DND-41 (cell line): ENCODE data around the gene PTPRZ1.

Experiments
- ATAC-seq: fragments of 200-7000 bp; cut with Tn5 transposase; 3 replicates; pipeline ENCODE4 v1.9.1; 2021; ENCODE audit warnings: low read depth; ENCODE audit not compliant: insufficient read depth
- DNase-seq: peaks from one replicate; pipeline ENCODE4 v3.0.0-alpha.2; 2020
- H2AFZ ChIP-seq: 2 replicates; pipeline ENCODE4 v1.6.0; 2012; ENCODE audit warnings: low read depth, low read length
- H3K27ac ChIP-seq: 2 replicates; pipeline ENCODE4 v1.5.1; 2012; ENCODE audit warnings: low read length, inconsistent platforms
- H3K27me3 ChIP-seq: fragments of 200-600 bp; sonication (generic); 2 replicates; pipeline ENCODE4 v1.6.0; 2012; ENCODE audit warnings: low read length, mild to moderate bottlenecking, inconsistent platforms; ENCODE audit not compliant: insufficient read depth, poor library complexity
- H3K36me3 ChIP-seq: 2 replicates; pipeline ENCODE4 v1.5.1; 2012; ENCODE audit warnings: low read length, inconsistent platforms; ENCODE audit not compliant: insufficient read depth
- H3K4me1 ChIP-seq: 2 replicates; pipeline ENCODE4 v1.5.1; 2012; ENCODE audit warnings: mild to moderate bottlenecking, low read length; ENCODE audit not compliant: insufficient read depth
- H3K4me2 ChIP-seq: 2 replicates; pipeline ENCODE4 v1.6.0; 2012; ENCODE audit warnings: mild to moderate bottlenecking, moderate library complexity, low read length, inconsistent platforms; ENCODE audit not compliant: insufficient read depth
- H3K4me3 ChIP-seq, 2 experiments: fragments of 200-600 bp in 1 of 2; shearing (Covaris generic) in 1 of 2; 2 replicates each; pipeline ENCODE4 v1.5.1; 2012 to 2016; ENCODE audit warnings: inconsistent platforms in 2 of 2, low read length in 2 of 2, mild to moderate bottlenecking in 2 of 2, low read depth in 1 of 2, moderate library complexity in 1 of 2
- H3K79me2 ChIP-seq: 2 replicates; pipeline ENCODE4 v1.6.0; 2012; ENCODE audit warnings: low read length, inconsistent platforms; ENCODE audit not compliant: insufficient read depth
- H3K9ac ChIP-seq: 2 replicates; pipeline ENCODE4 v1.6.0; 2012; ENCODE audit warnings: low read depth, mild to moderate bottlenecking, inconsistent platforms, low read length, moderate library complexity
- H3K9me3 ChIP-seq: 2 replicates; pipeline ENCODE4 v1.5.1; 2012; ENCODE audit warnings: low read length, moderate library complexity, mild to moderate bottlenecking, inconsistent platforms; ENCODE audit not compliant: insufficient read depth, severe bottlenecking
- H4K20me1 ChIP-seq: 2 replicates; pipeline ENCODE4 v1.6.0; 2012; ENCODE audit warnings: low read length; ENCODE audit not compliant: insufficient read depth
- CTCF ChIP-seq: IDR thresholded peaks from 2 replicates; pipeline ENCODE4 v1.5.1; 2012; ENCODE audit warnings: borderline replicate concordance, low read length, moderate library complexity, mild to moderate bottlenecking; ENCODE audit not compliant: poor library complexity, severe bottlenecking; ENCODE audit errors: extremely low read depth
- EZH2 ChIP-seq: IDR thresholded peaks from 3 replicates; pipeline ENCODE4 v1.6.1; 2012; ENCODE audit warnings: borderline replicate concordance, low read depth, mild to moderate bottlenecking, moderate library complexity, low read length, inconsistent platforms; ENCODE audit not compliant: severe bottlenecking

Gene PTPRZ1

DNA sequence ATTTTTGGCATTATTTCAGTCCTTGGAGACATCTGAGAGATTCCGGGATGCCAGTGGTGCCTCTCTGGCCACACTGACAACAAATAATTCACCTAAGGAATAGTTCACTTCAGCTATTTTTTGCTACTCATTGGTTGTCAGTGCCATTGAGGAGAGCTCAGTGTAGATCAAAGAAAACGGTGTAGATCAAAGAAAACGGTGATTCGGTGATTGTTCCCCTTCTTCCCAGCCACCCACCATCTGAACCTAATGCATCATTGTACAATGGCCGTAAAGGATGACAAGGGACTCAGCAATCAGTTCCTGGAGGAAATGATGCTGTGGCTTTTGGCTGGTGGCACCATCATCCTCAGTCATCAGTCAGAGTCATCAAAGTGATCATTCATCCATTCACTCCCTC, 80.6 kb downstream of the PTPRZ1 start:
- DNase-seq (no peak), ATAC-seq (no peak)
- no peak overlapping the region for H3K27ac ChIP-seq
- no peaks in the 10 kb centered on the region for H3K9me3 ChIP-seq
- no peaks in the 10 kb centered on the region for H4K20me1 ChIP-seq
- H3K4me2 ChIP-seq: no peak overlapping the region
- H3K9ac ChIP-seq: no peak overlapping the region
- no peak overlapping the region for H2AFZ ChIP-seq
- H3K79me2 ChIP-seq: no peaks in the 10 kb centered on the region
- no peaks in the 10 kb centered on the region for H3K27me3 ChIP-seq
- no peaks in the 10 kb centered on the region for H3K36me3 ChIP-seq
- H3K4me1 ChIP-seq: no peaks in the 10 kb centered on the region
- TF ChIP-seq EZH2 (no peak), CTCF (no peak)
- no peak overlapping the region for H3K4me3 ChIP-seq

GRCh38 chr7:121954803-121955202, 81.8 kb downstream of the PTPRZ1 start:
- H3K4me3 ChIP-seq: no peak overlapping the region
- no peak overlapping the region for H3K27ac ChIP-seq
- no peak for ATAC-seq
- H3K9ac ChIP-seq: no peak overlapping the region
- H3K36me3 ChIP-seq: no peaks in the 10 kb centered on the region
- TF ChIP-seq EZH2: no peak
- TF ChIP-seq CTCF: no peak
- H4K20me1 ChIP-seq: no peaks in the 10 kb centered on the region
- no peaks in the 10 kb centered on the region for H3K4me1 ChIP-seq
- no peak overlapping the region for H3K4me2 ChIP-seq
- no peaks in the 10 kb centered on the region for H3K79me2 ChIP-seq
- H3K27me3 ChIP-seq: no peaks in the 10 kb centered on the region
- no peak for DNase-seq
- H2AFZ ChIP-seq: no peak overlapping the region
- no peaks in the 10 kb centered on the region for H3K9me3 ChIP-seq

- Histone ChIP-seq H3K27me3 (no peaks in the 10 kb centered on the region), H3K27ac (no peak overlapping the region), H3K4me3 (no peak overlapping the region), H3K9ac (no peak overlapping the region), H3K4me1 (no peaks in the 10 kb centered on the region), H3K9me3 (no peaks in the 10 kb centered on the region), H3K36me3 (no peaks in the 10 kb centered on the region), H4K20me1 (no peaks in the 10 kb centered on the region), H3K79me2 (no peaks in the 10 kb centered on the region), H2AFZ (no peak overlapping the region), H3K4me2 (no peak overlapping the region)
- no peak for ATAC-seq
- TF ChIP-seq CTCF: no peak
- TF ChIP-seq EZH2: no peak
- DNase-seq: no peak
These were observed 84.7 kb downstream of the PTPRZ1 start for GRCh38 chr7:121957626-121958025.

- Histone ChIP-seq H4K20me1 (no peaks in the 10 kb centered on the region), H3K9me3 (no peaks in the 10 kb centered on the region), H3K79me2 (no peaks in the 10 kb centered on the region), H3K27ac (no peak overlapping the region), H3K9ac (no peak overlapping the region), H3K4me2 (no peak overlapping the region), H2AFZ (no peak overlapping the region), H3K36me3 (no peaks in the 10 kb centered on the region), H3K27me3 (no peaks in the 10 kb centered on the region), H3K4me1 (no peaks in the 10 kb centered on the region), H3K4me3 (no peak overlapping the region)
- no peak for TF ChIP-seq EZH2
- TF ChIP-seq CTCF: no peak
- ATAC-seq (no peak), DNase-seq (no peak)
These were observed 87.7 kb downstream of the PTPRZ1 start for GRCh38 chr7:121960678-121961077.
